Measurements from ENCODE around the gene WDR88. TPM values are rescaled to one million over a fixed set of nuclear protein-coding genes. Genes with fewer than 3 reads are reported as not detected.

WDR88 gene
- total and polyA plus RNA-seq, 2 of the 8 experiments (the other 6 are each of a cell fraction or from before 2014, with no cell fraction given), result not detected

DNA sequence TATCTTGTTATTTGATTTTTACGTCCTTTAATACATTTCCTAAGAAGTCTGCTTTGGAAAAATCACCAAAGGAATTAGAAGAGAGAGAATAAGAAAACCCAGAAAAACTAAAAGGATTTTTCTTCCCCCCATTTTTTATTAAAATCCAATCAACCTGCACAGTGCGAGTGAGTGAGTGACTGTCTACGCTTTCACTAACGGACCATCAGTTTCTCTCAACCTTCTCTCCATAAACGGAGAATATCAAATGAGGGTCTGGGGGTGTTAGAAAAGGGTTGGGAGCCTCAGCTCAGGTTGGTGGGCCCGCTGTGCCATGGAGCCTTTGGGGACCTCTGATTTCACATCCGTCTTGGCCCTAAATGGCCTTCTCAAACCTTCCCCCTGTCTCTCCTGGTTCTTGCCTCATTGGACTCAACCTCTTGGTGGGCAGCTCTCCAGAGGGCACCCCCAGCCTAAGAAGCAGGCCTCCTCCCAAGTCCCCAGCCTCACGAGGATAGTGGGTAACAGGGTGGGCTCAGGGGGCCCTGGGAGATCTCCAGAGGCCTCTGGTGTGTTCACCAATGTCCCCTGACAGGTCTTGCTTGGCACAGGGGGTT, 61.5 kb downstream of the WDR88 start:
- CTCF ChIA-PET (ENCODE audit: partially characterized antibody), result interaction anchor here (1.1 to 2.8 kb wide), 3 partner anchors 16 to 217 kb away, joined by 3 to 15 read pairs (median 5); no protein-coding TSS in a partner anchor
- Histone ChIP-seq H3K9ac (replicated peaks in 1 of 4; ENCODE audit: extremely low read depth in 1 of 4, low read depth in 3 of 4, low read length in 3 of 4) (no peak overlapping the region), H3K9me3 (ENCODE audit: insufficient read depth in 2 of 2, low read depth in 1 of 2, low read length in 1 of 2) (no peaks in the 10 kb centered on the region)

More for the DNA sequence above, 61.5 kb downstream of the WDR88 start:
- Histone ChIP-seq H2BK5ac (ENCODE audit: low read depth, low read length) (no peak overlapping the region), H3K36me3 (ENCODE audit: control insufficient read depth in 2 of 4, insufficient read depth in 4 of 4, low read length in 3 of 4) (no peaks in the 10 kb centered on the region), H3K14ac (ENCODE audit: insufficient read length) (no peak overlapping the region), H3K18ac (ENCODE audit: extremely low read depth, low read length) (peak overlapping the region; percentile 19; the same call in 1 of the 2 replicates), H4K8ac (ENCODE audit: extremely low read depth, insufficient read depth, low read length) (no peak overlapping the region; the same call in 1 of the 2 replicates), H3K27ac (ENCODE audit: low read depth, low read length) (no peak overlapping the region), H2AK5ac (ENCODE audit: low read depth, low read length) (no peak overlapping the region), H3K4ac (replicated peaks; ENCODE audit: insufficient read length, low read depth, low read length) (no peak overlapping the region), H3K23me2 (ENCODE audit: low read depth, low read length) (peaks cover 3% of the 10 kb centered on the region; the same call in 1 of the 2 replicates), H3K4me1 (replicated peaks in 1 of 4; ENCODE audit: control insufficient read depth in 3 of 4, insufficient read depth in 4 of 4, low read length in 3 of 4) (peaks cover 0 to 4% (median 1%) of the 10 kb centered on the region in 4 experiments; a peak in 4 of 7 replicates), H2BK120ac (replicated peaks; ENCODE audit: low read depth, low read length) (no peak overlapping the region), H2BK20ac (ENCODE audit: low read length) (no peak overlapping the region), H3K56ac (replicated peaks; ENCODE audit: insufficient read length, low read depth, low read length) (no peak overlapping the region), H2BK12ac (ENCODE audit: low read depth, low read length) (no peak overlapping the region), H2AFZ (ENCODE audit: low read length) (no peak overlapping the region), H3K4me3 (ENCODE audit: extremely low read depth in 1 of 4, insufficient read depth in 2 of 4, low read depth in 3 of 4, low read length in 4 of 4) (peak overlapping the region; percentile 15 to 51 (median 39); a peak in 5 of 8 replicates), H3K79me1 (ENCODE audit: low read depth, low read length) (peaks cover 3% of the 10 kb centered on the region; the same call in 1 of the 2 replicates), H3K27me3 (replicated peaks in 1 of 4; ENCODE audit: control insufficient read depth in 3 of 4, extremely low read depth in 1 of 4, insufficient read depth in 3 of 4, low read length in 3 of 4) (peaks cover 0 to 23% (median 10%) of the 10 kb centered on the region in 4 experiments; a peak in 5 of 7 replicates), H4K5ac (ENCODE audit: insufficient read length, low read depth, low read length) (no peak overlapping the region), H3K23ac (ENCODE audit: insufficient read length) (no peak overlapping the region), H4K91ac (replicated peaks; ENCODE audit: insufficient read length, low read length) (no peak overlapping the region), H2BK15ac (ENCODE audit: low read length) (no peak overlapping the region), H3K79me2 (ENCODE audit: control insufficient read depth in 1 of 2, insufficient read depth in 2 of 2, low read length in 2 of 2) (no peaks in the 10 kb centered on the region), H4K20me1 (replicated peaks in 1 of 2; ENCODE audit: control insufficient read depth in 1 of 2, insufficient read depth in 2 of 2, low read length in 2 of 2) (peaks cover 0 to 6% of the 10 kb centered on the region in 2 experiments), H3K4me2 (ENCODE audit: insufficient read depth in 1 of 2, low read depth in 2 of 2, low read length in 2 of 2) (peak overlapping the region; percentile 59 to 61; a peak in 2 of 4 replicates)
- POLR2A ChIA-PET (ENCODE audit: partially characterized antibody), result no interaction called here
- DNase-seq (ENCODE audit: low read depth in 1 of 2, low spot score in 2 of 2), result no peak
- WGBS, 2 experiments (ENCODE audit: extremely low coverage in 1 of 2, insufficient coverage in 1 of 2, insufficient read length in 1 of 2, insufficient replicate concordance in 2 of 2, low coverage in 1 of 2, low lambda C conversion rate in 2 of 2, missing lambda C conversion rate in 1 of 2), result 82% methylated on average over 8 of the region's 8 CpGs; no CpG with 5 or more reads in 1 of the 2 experiments
- TF ChIP-seq EGR1 (IDR thresholded peaks at IDR 0.05; ENCODE audit: borderline replicate concordance, low read depth, low read length) (no peak), CHD1 (IDR thresholded peaks at IDR 0.05; ENCODE audit: low read depth, low read length) (no peak)
- FAIRE-seq, result no peak

Measured in H1 (cell line).